Activated CD4-positive, alpha-beta T cell treated with anti-CD3 and anti-CD28 coated beads for 36 hours (primary cell): ENCODE measurements around the gene IQGAP2. TPM values are rescaled to one million over a fixed set of nuclear protein-coding genes. Genes with fewer than 3 reads are reported as not detected.

Experiments used
- ATAC-seq: fragments of 200-7000 bp; cut with Tn5 transposase; one replicate; pipeline ENCODE4 v1.10.0; 2021; ENCODE audit warnings: mild to moderate bottlenecking, moderate library complexity
- CTCF ChIA-PET: fragments of 350-600 bp; sonication (Branson Sonifier 250); formaldehyde crosslinking; loops from one replicate; lab custom pipeline; 2021; ENCODE audit warnings: antibody characterized with exemption; lab: Charles Lee
- POLR2A ChIA-PET: fragments of 350-600 bp; sonication (Branson Sonifier 250); formaldehyde crosslinking; loops from one replicate; lab custom pipeline; 2021; ENCODE audit warnings: antibody characterized with exemption, inconsistent platforms; lab: Charles Lee
- DNase-seq: peaks from one replicate; pipeline ENCODE4 v3.0.0-alpha.2; 2020
- H3K27ac Mint-ChIP-seq: one replicate; pipeline ENCODE4 v1.8.0; 2021; ENCODE audit warnings: mixed read lengths
- H3K27me3 Mint-ChIP-seq: one replicate; pipeline ENCODE4 v1.8.0; 2021; ENCODE audit warnings: mixed read lengths
- H3K36me3 Mint-ChIP-seq: one replicate; pipeline ENCODE4 v1.8.0; 2021; ENCODE audit warnings: low read depth, mixed read lengths
- H3K4me1 Mint-ChIP-seq: one replicate; pipeline ENCODE4 v1.8.0; 2021; ENCODE audit warnings: mixed read lengths
- H3K4me3 Mint-ChIP-seq: one replicate; pipeline ENCODE4 v1.8.0; 2021; ENCODE audit warnings: mild to moderate bottlenecking, moderate library complexity, mixed read lengths
- H3K9me3 Mint-ChIP-seq: one replicate; pipeline ENCODE4 v1.8.0; 2021; ENCODE audit warnings: low read depth, mixed read lengths
- intact Hi-C, 2 experiments: fragments of 100-400 bp; cut with DNase I in 1 of 2; cut with micrococcal nuclease in 1 of 2; formaldehyde crosslinking; loops; one replicate each; pipeline versions ENCODE4 v1.14.2 to v1.15.1; 2022 to 2024; cut with DNase I, micrococcal nuclease
- total RNA-seq, 2 experiments: library from RNA; stranded (reverse); gene quantifications; one replicate each; pipeline ENCODE4 v1.2.3, GENCODE V29; 2021

Gene IQGAP2
- total RNA-seq, 2 experiments from 2014 or later, result 62.7 to 82.7 TPM

- intact Hi-C loops, result loop anchor here (1.0 to 5.0 kb wide), 14 partner anchors 34 to 1375 kb away; partner anchors contain the start of genes AGGF1 (in 1 of the 2), POC5 (in 1 of the 2) and TBCA (in 1 of the 2)
- peak overlapping the region; percentile 100 for H3K27ac Mint-ChIP-seq
- H3K27me3 Mint-ChIP-seq, result peaks cover 4% of the 10 kb centered on the region
- peaks cover 44% of the 10 kb centered on the region for H3K4me1 Mint-ChIP-seq
- CTCF ChIA-PET, result interaction anchor here (0.9 to 3.8 kb wide), 11 partner anchors 9 to 373 kb away, joined by 3 to 36 read pairs (median 4); no protein-coding TSS in a partner anchor
- POLR2A ChIA-PET, result interaction anchor here (0.6 to 3.7 kb wide), 6 partner anchors 141 to 666 kb away, joined by 3 to 16 read pairs (median 4); no protein-coding TSS in a partner anchor
- ATAC-seq, result no peak
- no peaks in the 10 kb centered on the region for H3K9me3 Mint-ChIP-seq
- peak overlapping the region; percentile 93 for H3K4me3 Mint-ChIP-seq
- peak; percentile 53 for DNase-seq
- peaks cover 4% of the 10 kb centered on the region for H3K36me3 Mint-ChIP-seq
Measured at GRCh38 chr5:76401801-76402250, 1.3 kb upstream of the IQGAP2 start.

DNA sequence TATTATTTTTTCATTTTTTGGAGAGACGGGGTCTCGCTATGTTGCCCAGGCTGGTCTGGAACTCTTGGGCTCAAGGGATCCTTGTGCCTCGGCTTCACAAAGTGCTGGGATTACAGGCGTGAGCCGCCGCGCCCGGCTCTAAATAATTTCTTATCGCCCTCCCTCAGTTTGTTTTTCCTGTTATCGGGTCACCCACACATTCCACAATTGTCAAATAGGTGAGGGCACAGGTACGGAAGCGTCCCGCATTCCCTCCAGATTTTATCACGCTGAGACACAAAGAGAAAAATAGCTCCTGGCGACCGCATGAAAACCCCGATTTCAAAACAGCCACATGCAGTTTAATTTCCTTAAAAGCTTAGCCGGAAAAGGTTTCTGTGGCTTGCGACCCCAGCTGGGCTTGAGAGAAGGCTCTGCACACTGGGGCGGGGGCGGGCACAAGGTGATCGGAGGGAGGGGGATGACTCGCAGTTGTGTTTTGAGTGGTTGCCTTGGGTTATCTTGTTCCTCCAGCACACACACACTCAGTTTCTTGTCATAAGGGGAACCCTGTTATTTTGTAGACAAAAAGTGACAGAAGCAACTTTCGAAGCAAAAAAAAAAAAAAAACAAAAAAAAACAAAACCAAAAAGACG lies 717 bp upstream of the IQGAP2 start:
- POLR2A ChIA-PET, result interaction anchor here (0.6 to 3.7 kb wide), 8 partner anchors 58 to 1770 kb away, joined by 3 to 16 read pairs (median 4); no protein-coding TSS in a partner anchor
- CTCF ChIA-PET, result interaction anchor here (0.7 to 3.8 kb wide), 13 partner anchors 9 to 372 kb away, joined by 3 to 36 read pairs (median 4); no protein-coding TSS in a partner anchor
- ATAC-seq (peak; percentile 60), DNase-seq (peak; percentile 93)
- peaks cover 49% of the 10 kb centered on the region for H3K4me1 Mint-ChIP-seq
- H3K4me3 Mint-ChIP-seq, result peak overlapping the region; percentile 93
- peaks cover 4% of the 10 kb centered on the region for H3K27me3 Mint-ChIP-seq
- peak overlapping the region; percentile 100 for H3K27ac Mint-ChIP-seq
- H3K36me3 Mint-ChIP-seq, result peaks cover 4% of the 10 kb centered on the region
- intact Hi-C loops, result loop anchor here (1.0 to 5.0 kb wide), 14 partner anchors 34 to 1375 kb away; partner anchors contain the start of genes AGGF1 (in 1 of the 2), POC5 (in 1 of the 2) and TBCA (in 1 of the 2)
- H3K9me3 Mint-ChIP-seq, result no peaks in the 10 kb centered on the region

DNA sequence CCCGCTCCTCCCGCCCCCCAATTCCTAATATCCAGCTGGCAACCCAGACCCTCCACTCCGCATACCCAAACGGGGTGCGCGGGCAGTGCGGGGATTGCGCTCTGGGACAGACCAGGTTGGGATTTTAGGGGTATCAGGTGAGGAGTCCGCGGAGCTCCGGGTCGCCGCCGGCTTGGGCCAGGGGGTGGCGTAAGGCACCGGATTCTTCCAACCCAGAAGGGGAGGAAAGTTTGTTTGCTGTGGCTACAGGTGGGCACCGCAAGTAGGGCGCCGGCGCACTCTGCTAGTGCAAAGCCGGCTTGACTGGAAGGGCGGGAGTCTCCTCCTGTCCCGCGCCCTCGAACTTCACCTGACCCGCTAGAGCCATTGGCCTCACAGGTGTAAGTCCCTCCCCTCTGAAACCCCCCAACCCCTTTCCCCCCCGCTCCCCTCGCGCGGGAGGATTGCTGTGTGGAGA lies 709 bp downstream of the IQGAP2 start:
- Mint-ChIP-seq H3K36me3 (peaks cover 7% of the 10 kb centered on the region), H3K4me3 (peak overlapping the region; percentile 93), H3K27me3 (peaks cover 4% of the 10 kb centered on the region), H3K27ac (peak overlapping the region; percentile 93), H3K4me1 (peaks cover 57% of the 10 kb centered on the region), H3K9me3 (no peaks in the 10 kb centered on the region)
- DNase-seq (peak; percentile 83), ATAC-seq (peak; percentile 26)
- ChIA-PET CTCF (interaction anchor here (0.5 to 3.8 kb wide), 24 partner anchors 8 to 1179 kb away, joined by 3 to 36 read pairs (median 4); no protein-coding TSS in a partner anchor), POLR2A (interaction anchor here (0.7 to 3.7 kb wide), 9 partner anchors 57 to 178 kb away, joined by 3 to 29 read pairs (median 5); no protein-coding TSS in a partner anchor)
- intact Hi-C loops, result loop anchor here (1.0 to 5.0 kb wide), 14 partner anchors 65 to 1374 kb away; partner anchors contain the start of genes POC5 (in 2 of the 2), AGGF1 (in 1 of the 2), F2R (in 1 of the 2) and TBCA (in 1 of the 2)

- peak overlapping the region; percentile 93 for H3K27ac Mint-ChIP-seq
- peaks cover 7% of the 10 kb centered on the region for H3K36me3 Mint-ChIP-seq
- POLR2A ChIA-PET, result interaction anchor here (0.7 to 3.7 kb wide), 9 partner anchors 43 to 178 kb away, joined by 3 to 29 read pairs (median 4); no protein-coding TSS in a partner anchor
- peak overlapping the region; percentile 93 for H3K4me3 Mint-ChIP-seq
- DNase-seq (peak; percentile 86), ATAC-seq (peak; percentile 67)
- intact Hi-C loops, result loop anchor here (1.0 to 5.0 kb wide), 6 partner anchors 65 to 1373 kb away; partner anchors contain the start of genes AGGF1 (in 1 of the 2), POC5 (in 1 of the 2) and TBCA (in 1 of the 2)
- H3K4me1 Mint-ChIP-seq, result peaks cover 60% of the 10 kb centered on the region
- no peaks in the 10 kb centered on the region for H3K9me3 Mint-ChIP-seq
- H3K27me3 Mint-ChIP-seq, result peaks cover 4% of the 10 kb centered on the region
- CTCF ChIA-PET, result interaction anchor here (0.7 to 3.8 kb wide), 18 partner anchors 10 to 370 kb away, joined by 3 to 36 read pairs (median 4); no protein-coding TSS in a partner anchor
Measured at GRCh38 chr5:76404223-76405211, 1.4 kb downstream of the IQGAP2 start.

DNA sequence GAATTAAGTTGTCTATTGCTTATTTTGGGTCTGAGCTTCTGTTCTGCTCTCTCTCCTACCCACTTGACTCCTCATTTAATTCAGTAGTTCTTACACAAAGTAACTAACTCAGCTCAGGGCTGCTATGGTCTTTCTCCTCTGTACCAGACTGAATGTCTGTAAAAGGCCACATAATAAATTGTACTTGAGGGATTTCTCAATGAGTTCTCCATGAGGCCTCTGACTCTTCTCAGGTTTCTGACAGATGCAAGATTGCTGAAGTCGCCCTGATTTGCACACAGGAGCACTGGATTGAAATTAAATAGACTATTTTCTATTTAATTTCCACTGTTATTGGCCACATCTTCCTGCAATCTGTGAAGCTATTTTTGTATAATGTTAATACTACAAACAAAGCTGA lies 2.9 kb downstream of the IQGAP2 start:
- no peak for ATAC-seq
- H3K4me3 Mint-ChIP-seq, result peak overlapping the region; percentile 93
- H3K27ac Mint-ChIP-seq, result peak overlapping the region; percentile 58
- H3K4me1 Mint-ChIP-seq, result peaks cover 64% of the 10 kb centered on the region
- H3K9me3 Mint-ChIP-seq, result no peaks in the 10 kb centered on the region
- POLR2A ChIA-PET, result interaction anchor here (3.1 kb wide), 1 partner anchor 137 kb away, joined by 29 read pairs; no protein-coding TSS in a partner anchor
- H3K27me3 Mint-ChIP-seq, result peaks cover 2% of the 10 kb centered on the region
- CTCF ChIA-PET, result interaction anchor here (1.2 to 3.5 kb wide), 2 partner anchors 11 to 138 kb away, joined by 3 to 27 read pairs; no protein-coding TSS in a partner anchor
- intact Hi-C loops, result no loop called here
- peaks cover 7% of the 10 kb centered on the region for H3K36me3 Mint-ChIP-seq
- DNase-seq, result no peak

DNA sequence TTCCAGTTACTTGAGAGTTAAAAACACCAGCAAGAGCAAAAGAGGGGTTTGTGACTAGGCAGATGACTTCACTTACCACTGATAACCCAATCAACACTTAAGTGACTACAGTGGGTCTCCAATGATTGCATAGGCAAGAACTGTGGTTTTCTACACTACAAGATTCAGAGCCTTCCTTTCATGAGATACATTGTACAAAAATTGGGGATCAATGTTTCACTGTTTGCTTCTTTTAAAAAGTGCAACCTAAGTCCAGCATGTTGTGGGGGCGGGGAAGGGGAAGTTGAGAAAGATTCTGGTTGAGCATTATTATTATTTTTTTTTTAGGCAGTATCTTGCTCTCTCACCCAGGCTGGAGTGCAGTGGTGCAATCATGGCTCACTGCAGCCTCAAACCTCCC lies 3.6 kb downstream of the IQGAP2 start:
- Mint-ChIP-seq H3K27me3 (no peaks in the 10 kb centered on the region), H3K4me1 (peaks cover 63% of the 10 kb centered on the region), H3K9me3 (no peaks in the 10 kb centered on the region), H3K27ac (peak overlapping the region; percentile 83), H3K36me3 (peaks cover 7% of the 10 kb centered on the region), H3K4me3 (no peak overlapping the region)
- POLR2A ChIA-PET, result interaction anchor here (0.8 to 1.3 kb wide), 2 partner anchors 136 to 140 kb away, joined by 3 to 7 read pairs; no protein-coding TSS in a partner anchor
- peak; percentile 23 for DNase-seq
- CTCF ChIA-PET, result interaction anchor here (0.6 to 3.5 kb wide), 5 partner anchors 10 to 296 kb away, joined by 3 to 27 read pairs (median 3); no protein-coding TSS in a partner anchor
- intact Hi-C loops, result no loop called here
- no peak for ATAC-seq

GRCh38 chr5:76408104-76408654 lies 5.1 kb downstream of the IQGAP2 start:
- intact Hi-C loops, result no loop called here
- H3K4me3 Mint-ChIP-seq, result no peak overlapping the region
- H3K9me3 Mint-ChIP-seq, result no peaks in the 10 kb centered on the region
- H3K27ac Mint-ChIP-seq, result no peak overlapping the region
- no peak for DNase-seq
- ChIA-PET POLR2A (interaction anchor here (1.5 kb wide), 1 partner anchor 8 kb away, joined by 3 read pairs; no protein-coding TSS in a partner anchor), CTCF (interaction anchor here (0.6 to 3.5 kb wide), 4 partner anchors 9 to 135 kb away, joined by 3 to 27 read pairs (median 3); no protein-coding TSS in a partner anchor)
- H3K36me3 Mint-ChIP-seq, result peaks cover 7% of the 10 kb centered on the region
- ATAC-seq, result no peak
- H3K27me3 Mint-ChIP-seq, result no peaks in the 10 kb centered on the region
- H3K4me1 Mint-ChIP-seq, result peaks cover 59% of the 10 kb centered on the region

GRCh38 chr5:76412511-76412910 lies 9.4 kb downstream of the IQGAP2 start:
- DNase-seq, result no peak
- ChIA-PET POLR2A (no interaction called here), CTCF (interaction anchor here (1.3 kb wide), 1 partner anchor 9 kb away, joined by 3 read pairs; no protein-coding TSS in a partner anchor)
- Mint-ChIP-seq H3K4me3 (no peak overlapping the region), H3K9me3 (peaks cover 2% of the 10 kb centered on the region), H3K27ac (no peak overlapping the region), H3K36me3 (peaks cover 9% of the 10 kb centered on the region), H3K4me1 (peaks cover 55% of the 10 kb centered on the region), H3K27me3 (no peaks in the 10 kb centered on the region)
- no peak for ATAC-seq
- intact Hi-C loops, result no loop called here

- Mint-ChIP-seq H3K27me3 (no peaks in the 10 kb centered on the region), H3K4me3 (no peak overlapping the region), H3K9me3 (peaks cover 2% of the 10 kb centered on the region), H3K36me3 (peaks cover 6% of the 10 kb centered on the region), H3K4me1 (peaks cover 52% of the 10 kb centered on the region), H3K27ac (no peak overlapping the region)
- ChIA-PET CTCF (interaction anchor here (0.6 to 1.7 kb wide), 2 partner anchors 16 to 169 kb away, joined by 3 to 4 read pairs; no protein-coding TSS in a partner anchor), POLR2A (no interaction called here)
- ATAC-seq, result no peak
- DNase-seq, result no peak
- intact Hi-C loops, result no loop called here
Measured at GRCh38 chr5:76413746-76414145, 10.7 kb downstream of the IQGAP2 start.
